Sciatic nerve (tissue), 2 donors: Measurements from ENCODE around the gene PDLIM4. TPM values are rescaled to one million over a fixed set of nuclear protein-coding genes. Genes with fewer than 3 reads are reported as not detected.
A peak's percentile ranks its signal among the peaks of the same experiment; 100 is the strongest.

Experiments used
- ATAC-seq: fragments of 200-7000 bp; cut with Tn5 transposase; one replicate; pipeline ENCODE4 v1.9.1; 2020; ENCODE audit warnings: mild to moderate bottlenecking, moderate library complexity
- DNase-seq: peaks from one replicate; pipeline ENCODE4 v3.0.0-alpha.2; 2020; ENCODE audit warnings: low spot score
- intact Hi-C: fragments of 100-400 bp; cut with DNase I; formaldehyde crosslinking; loops from one replicate; pipeline ENCODE4 v1.14.2; 2022
- total RNA-seq: library from RNA; stranded (reverse); fragmentation: NEBNext Ultra II Directional; extraction: Animal tissue kit (Norgen Biotek cat#: 25700); gene quantifications from one replicate; pipeline ENCODE4 v1.2.1, GENCODE V29; 2021
- donor health status: DM: no; HTN: no; CAD: no.
- donor health status: DM: no; HTN: no; CAD: no.

Gene PDLIM4
- 50.2 TPM for total RNA-seq

GRCh38 chr5:132257131-132258101, at the start of gene PDLIM4:
TSS of gene PDLIM4 (plus strand) at chr5:132257696. CDS start at chr5:132257735, 39 bp downstream.
- intact Hi-C loops = no loop called here
- ATAC-seq (peak; percentile 1), DNase-seq (peak; percentile 79)

GRCh38 chr5:132207778-132208177, 49.7 kb upstream of the PDLIM4 start:
- intact Hi-C loops = no loop called here
- DNase-seq (no peak), ATAC-seq (no peak)

- no peak for DNase-seq
- ATAC-seq = no peak
- intact Hi-C loops = no loop called here
Measured at GRCh38 chr5:132209131-132209530, 48.4 kb upstream of the PDLIM4 start.

- ATAC-seq (no peak), DNase-seq (peak; percentile 12)
- intact Hi-C loops = no loop called here
Measured at GRCh38 chr5:132209901-132210545, 47.5 kb upstream of the PDLIM4 start.

- ATAC-seq = no peak
- intact Hi-C loops = no loop called here
- DNase-seq = peak; percentile 14
Measured at GRCh38 chr5:132210944-132211343, 46.6 kb upstream of the PDLIM4 start.

- intact Hi-C loops = no loop called here
- DNase-seq (peak; percentile 23), ATAC-seq (no peak)
Measured at GRCh38 chr5:132211787-132212186, 45.7 kb upstream of the PDLIM4 start.

GRCh38 chr5:132213666-132214065, 43.8 kb upstream of the PDLIM4 start:
- peak; percentile 18 for DNase-seq
- ATAC-seq = no peak
- intact Hi-C loops = no loop called here

GRCh38 chr5:132214491-132214890, 43.0 kb upstream of the PDLIM4 start:
- no peak for DNase-seq
- intact Hi-C loops = no loop called here
- ATAC-seq = no peak

GRCh38 chr5:132215329-132215728, 42.2 kb upstream of the PDLIM4 start:
- peak; percentile 97 for ATAC-seq
- intact Hi-C loops = no loop called here

GRCh38 chr5:132218321-132218720, 39.2 kb upstream of the PDLIM4 start:
- intact Hi-C loops = no loop called here
- ATAC-seq (no peak), DNase-seq (no peak)

More at GRCh38 chr5:132215329-132215728, 42.2 kb upstream of the PDLIM4 start:
- DNase-seq = peak; percentile 91

GRCh38 chr5:132219289-132219970, 38.1 kb upstream of the PDLIM4 start:
- DNase-seq (no peak), ATAC-seq (no peak)
- intact Hi-C loops = no loop called here

GRCh38 chr5:132219981-132220380, 37.5 kb upstream of the PDLIM4 start:
- DNase-seq (no peak), ATAC-seq (no peak)
- intact Hi-C loops = no loop called here

GRCh38 chr5:132220491-132220890, 37.0 kb upstream of the PDLIM4 start:
- no peak for DNase-seq
- ATAC-seq = no peak
- intact Hi-C loops = no loop called here

- intact Hi-C loops = no loop called here
- DNase-seq (peak; percentile 70), ATAC-seq (peak; percentile 55)
Measured at GRCh38 chr5:132221781-132222648, 35.5 kb upstream of the PDLIM4 start.

- ATAC-seq (no peak), DNase-seq (no peak)
- intact Hi-C loops = no loop called here
Measured at GRCh38 chr5:132222649-132223038, 34.9 kb upstream of the PDLIM4 start.

GRCh38 chr5:132223861-132224260, 33.6 kb upstream of the PDLIM4 start:
- intact Hi-C loops = no loop called here

GRCh38 chr5:132224716-132225115, 32.8 kb upstream of the PDLIM4 start:
- no peak for ATAC-seq
- intact Hi-C loops = no loop called here
- peak; percentile 32 for DNase-seq

More at GRCh38 chr5:132223861-132224260, 33.6 kb upstream of the PDLIM4 start:
- peak; percentile 18 for DNase-seq
- no peak for ATAC-seq

GRCh38 chr5:132225165-132226032, 32.1 kb upstream of the PDLIM4 start:
- peak; percentile 7 for ATAC-seq
- intact Hi-C loops = no loop called here

More at GRCh38 chr5:132225165-132226032, 32.1 kb upstream of the PDLIM4 start:
- DNase-seq = peak; percentile 73
